PC-3 (cell line): ENCODE data around the gene UBE3D. TPM values are rescaled to one million over a fixed set of nuclear protein-coding genes. Genes with fewer than 3 reads are reported as not detected.

ENCODE experiments used
- ATAC-seq: fragments of 200-7000 bp; cut with Tn5 transposase; 2 replicates; pipeline ENCODE4 v1.9.1; 2020; ENCODE audit warnings: mild to moderate bottlenecking, moderate library complexity
- BruUV-seq: library from RNA; stranded (reverse); fragments of 400-500 nt; replicated peaks from 2 replicates; lab custom pipeline; 2021; lab: Mats Ljungman, UMichigan
- CTCF ChIA-PET: fragments of 300-600 bp; sonication (Branson Sonifier 250); formaldehyde crosslinking; loops from one replicate; lab custom pipeline; 2022; ENCODE audit warnings: antibody characterized with exemption; lab: Charles Lee
- POLR2A ChIA-PET: fragments of 300-600 bp; sonication (Branson Sonifier 250); formaldehyde crosslinking; loops from one replicate; lab custom pipeline; 2022; ENCODE audit warnings: antibody characterized with exemption; ENCODE audit not compliant: unreplicated experiment; lab: Charles Lee
- DNase-seq: peaks from one replicate; pipeline ENCODE4 v3.0.0-alpha.2; 2015
- H2AFZ ChIP-seq: fragments of 300-600 bp; sonication (generic); 2 replicates; pipeline ENCODE4 v1.6.0; 2016; ENCODE audit warnings: antibody characterized with exemption, low read length
- H3F3A ChIP-seq: fragments of 300-600 bp; sonication (generic); one replicate; pipeline ENCODE4 v1.6.0; 2017; ENCODE audit warnings: antibody characterized with exemption, low read length, control low read depth, mild to moderate bottlenecking; ENCODE audit not compliant: unreplicated experiment
- H3K27ac ChIP-seq: fragments of 300-600 bp; sonication (generic); 2 replicates; pipeline ENCODE4 v1.5.1; 2016; ENCODE audit warnings: mild to moderate bottlenecking, low read length
- H3K27me3 ChIP-seq: fragments of 300-600 bp; sonication (generic); 2 replicates; pipeline ENCODE4 v1.6.1; 2016; ENCODE audit warnings: low read length, mixed read lengths
- H3K36me3 ChIP-seq: fragments of 300-600 bp; sonication (generic); 2 replicates; pipeline ENCODE4 v1.6.1; 2016; ENCODE audit warnings: low read depth, mixed run types, low read length, mixed read lengths
- H3K4me1 ChIP-seq: fragments of 300-600 bp; sonication (generic); 2 replicates; pipeline ENCODE4 v1.5.1; 2016; ENCODE audit warnings: low read length; ENCODE audit not compliant: insufficient read depth
- H3K4me2 ChIP-seq: fragments of 300-600 bp; sonication (generic); 2 replicates; pipeline ENCODE4 v1.6.0; 2016; ENCODE audit warnings: low read length
- H3K4me3 ChIP-seq: fragments of 300-600 bp; sonication (generic); 2 replicates; pipeline ENCODE4 v1.5.1; 2016; ENCODE audit warnings: mild to moderate bottlenecking, low read length, mixed read lengths
- H3K79me2 ChIP-seq: fragments of 300-600 bp; sonication (generic); 2 replicates; pipeline ENCODE4 v1.6.1; 2017; ENCODE audit warnings: low read length, mixed read lengths
- H3K9ac ChIP-seq: fragments of 300-600 bp; sonication (generic); 2 replicates; pipeline ENCODE4 v1.6.0; 2016; ENCODE audit warnings: mild to moderate bottlenecking, low read length
- H3K9me2 ChIP-seq: fragments of 300-600 bp; sonication (generic); replicated peaks from 2 replicates; pipeline ENCODE4 v1.6.1; 2016; ENCODE audit warnings: mixed run types, low read length, mixed read lengths
- H3K9me3 ChIP-seq: fragments of 300-600 bp; sonication (generic); 2 replicates; pipeline ENCODE4 v1.6.1; 2016; ENCODE audit warnings: low read length, mixed read lengths
- H4K20me1 ChIP-seq: fragments of 300-600 bp; sonication (generic); 2 replicates; pipeline ENCODE4 v1.6.1; 2016; ENCODE audit warnings: low read length, mixed read lengths
- EZH2 ChIP-seq: fragments of 300-600 bp; sonication (generic); IDR thresholded peaks from one replicate; pipeline ENCODE4 v1.6.1; 2017; ENCODE audit warnings: antibody characterized with exemption, mild to moderate bottlenecking, low read length; ENCODE audit not compliant: unreplicated experiment
- EZH2phosphoT487 ChIP-seq: fragments of 300-600 bp; sonication (generic); IDR thresholded peaks from 2 replicates; pipeline ENCODE4 v1.6.1; 2018; ENCODE audit warnings: mild to moderate bottlenecking, antibody characterized with exemption, low read length, borderline replicate concordance
- intact Hi-C: fragments of 100-400 bp; cut with micrococcal nuclease; formaldehyde crosslinking; loops from 2 replicates; pipeline ENCODE4 v1.9.0; 2023
- total RNA-seq: library from RNA; depleted of rRNA; stranded (reverse); fragments of >200 nt; gene quantifications from 2 replicates; pipeline ENCODE4 v1.2.3, GENCODE V29; 2014
- TF ChIP-seq, protein P1 (sequence below): fragments of 300-600 bp; sonication (generic); conservative IDR thresholded peaks from 2 replicates; pipeline ENCODE4 v1.5.1; 2017; ENCODE audit warnings: antibody characterized with exemption, low read depth, mild to moderate bottlenecking, low read length

Gene UBE3D
- total RNA-seq, 1 experiment from 2014 or later, result 5.0 TPM

DNA sequence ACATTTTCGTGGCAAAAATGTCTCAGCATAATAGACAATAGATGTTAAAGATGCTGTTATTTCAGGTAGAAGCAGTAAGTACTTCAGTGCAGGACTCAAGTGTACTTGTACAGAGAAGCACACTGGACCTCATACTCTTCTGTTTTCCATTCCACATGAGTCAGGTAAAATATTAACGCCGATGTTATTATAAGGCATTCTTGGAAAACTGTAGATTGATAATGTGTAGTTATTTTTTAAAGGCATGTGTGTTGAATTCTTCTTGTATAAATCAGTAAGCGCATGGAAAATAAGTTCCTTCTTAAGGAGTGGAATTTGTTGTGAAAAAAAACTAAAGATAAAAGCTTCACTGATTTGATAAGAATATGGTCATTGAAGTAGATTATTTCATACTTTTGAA is 47.6 kb upstream of the UBE3D start:
- no peak overlapping the region for H2AFZ ChIP-seq
- H3K27me3 ChIP-seq, result no peaks in the 10 kb centered on the region
- TF ChIP-seq, protein P1, sequence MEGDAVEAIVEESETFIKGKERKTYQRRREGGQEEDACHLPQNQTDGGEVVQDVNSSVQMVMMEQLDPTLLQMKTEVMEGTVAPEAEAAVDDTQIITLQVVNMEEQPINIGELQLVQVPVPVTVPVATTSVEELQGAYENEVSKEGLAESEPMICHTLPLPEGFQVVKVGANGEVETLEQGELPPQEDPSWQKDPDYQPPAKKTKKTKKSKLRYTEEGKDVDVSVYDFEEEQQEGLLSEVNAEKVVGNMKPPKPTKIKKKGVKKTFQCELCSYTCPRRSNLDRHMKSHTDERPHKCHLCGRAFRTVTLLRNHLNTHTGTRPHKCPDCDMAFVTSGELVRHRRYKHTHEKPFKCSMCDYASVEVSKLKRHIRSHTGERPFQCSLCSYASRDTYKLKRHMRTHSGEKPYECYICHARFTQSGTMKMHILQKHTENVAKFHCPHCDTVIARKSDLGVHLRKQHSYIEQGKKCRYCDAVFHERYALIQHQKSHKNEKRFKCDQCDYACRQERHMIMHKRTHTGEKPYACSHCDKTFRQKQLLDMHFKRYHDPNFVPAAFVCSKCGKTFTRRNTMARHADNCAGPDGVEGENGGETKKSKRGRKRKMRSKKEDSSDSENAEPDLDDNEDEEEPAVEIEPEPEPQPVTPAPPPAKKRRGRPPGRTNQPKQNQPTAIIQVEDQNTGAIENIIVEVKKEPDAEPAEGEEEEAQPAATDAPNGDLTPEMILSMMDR, result no peak
- TF ChIP-seq EZH2phosphoT487 (no peak), EZH2 (no peak)
- ATAC-seq, result no peak
- no peaks in the 10 kb centered on the region for H3K9me2 ChIP-seq
- no peaks in the 10 kb centered on the region for H4K20me1 ChIP-seq
- H3K79me2 ChIP-seq, result no peaks in the 10 kb centered on the region
- no peaks in the 10 kb centered on the region for H3F3A ChIP-seq
- POLR2A ChIA-PET, result no interaction called here
- H3K4me3 ChIP-seq, result no peak overlapping the region
- no peak overlapping the region for H3K4me2 ChIP-seq
- H3K36me3 ChIP-seq, result no peaks in the 10 kb centered on the region; the same call in 1 of the 2 replicates
- no peaks in the 10 kb centered on the region for H3K4me1 ChIP-seq
- no peaks in the 10 kb centered on the region for H3K9me3 ChIP-seq
- BruUV-seq, result no TSS peak
- H3K27ac ChIP-seq, result no peak overlapping the region
- CTCF ChIA-PET, result no interaction called here
- no peak for DNase-seq
- intact Hi-C loops, result no loop called here
- H3K9ac ChIP-seq, result no peak overlapping the region

- CTCF ChIA-PET, result no interaction called here
- Histone ChIP-seq H3K4me2 (no peak overlapping the region), H3K27ac (no peak overlapping the region), H4K20me1 (no peaks in the 10 kb centered on the region), H3K79me2 (no peaks in the 10 kb centered on the region), H3K36me3 (no peaks in the 10 kb centered on the region; the same call in 1 of the 2 replicates), H2AFZ (no peak overlapping the region), H3K27me3 (no peaks in the 10 kb centered on the region), H3K9me3 (no peaks in the 10 kb centered on the region), H3K4me3 (no peak overlapping the region), H3K9ac (no peak overlapping the region), H3K4me1 (no peaks in the 10 kb centered on the region), H3K9me2 (no peaks in the 10 kb centered on the region), H3F3A (no peaks in the 10 kb centered on the region)
- POLR2A ChIA-PET, result interaction anchor here (0.6 kb wide), 1 partner anchor 103 kb away, joined by 4 read pairs; no protein-coding TSS in a partner anchor
- no peak for DNase-seq
- no peak for ATAC-seq
- no peak for TF ChIP-seq EZH2phosphoT487
- TF ChIP-seq, protein P1, result no peak
- BruUV-seq, result no TSS peak
- intact Hi-C loops, result no loop called here
Observed at GRCh38 chr6:83108378-83108777, 42.7 kb upstream of the UBE3D start.

DNA sequence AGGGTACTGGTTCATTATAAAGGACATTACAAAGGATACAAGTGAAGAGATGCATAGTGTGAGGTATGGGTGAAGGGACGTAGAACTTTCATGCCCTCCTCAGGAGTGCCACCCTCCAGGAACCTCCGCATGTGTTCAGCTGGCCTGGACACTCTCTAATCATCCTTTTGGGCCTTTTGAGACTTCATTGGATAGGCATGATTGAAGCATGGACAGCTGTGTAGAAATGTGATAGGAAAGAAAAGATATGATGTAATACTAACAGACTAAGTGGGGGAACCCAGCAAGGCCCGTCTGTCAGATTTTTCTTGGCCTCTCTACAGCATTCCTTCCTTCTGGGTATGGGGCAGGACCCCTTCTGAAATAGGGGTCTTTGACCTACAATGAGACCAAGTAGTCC is 32.9 kb upstream of the UBE3D start:
- POLR2A ChIA-PET, result no interaction called here
- Histone ChIP-seq H3K4me2 (no peak overlapping the region), H3K9ac (no peak overlapping the region), H3K9me3 (no peaks in the 10 kb centered on the region), H3K27ac (no peak overlapping the region), H3K36me3 (no peaks in the 10 kb centered on the region), H3K79me2 (no peaks in the 10 kb centered on the region), H4K20me1 (no peaks in the 10 kb centered on the region), H3K4me3 (no peak overlapping the region), H3K9me2 (no peaks in the 10 kb centered on the region), H3F3A (no peaks in the 10 kb centered on the region), H3K27me3 (no peaks in the 10 kb centered on the region), H3K4me1 (no peaks in the 10 kb centered on the region), H2AFZ (no peak overlapping the region)
- no peak for ATAC-seq
- intact Hi-C loops, result no loop called here
- TF ChIP-seq, protein P1, result no peak
- no TSS peak for BruUV-seq
- DNase-seq, result no peak
- CTCF ChIA-PET, result no interaction called here
